Measurements from ENCODE around the gene MC1R. TPM values are rescaled to one million over a fixed set of nuclear protein-coding genes. Genes with fewer than 3 reads are reported as not detected.

The MC1R gene
- polyA plus RNA-seq, 4 donors = 3.4 to 8.3 (median 4.7) TPM

- Histone ChIP-seq H3K4me3 (ENCODE audit: low read depth in 1 of 3, low read length in 3 of 3) (no peak overlapping the region), H3K4me1 (ENCODE audit: control insufficient read depth in 3 of 3, insufficient read depth in 2 of 3, low read depth in 1 of 3, low read length in 2 of 3) (no peaks in the 10 kb centered on the region), H3K27me3 (ENCODE audit: control insufficient read depth in 3 of 3, insufficient read depth in 3 of 3, low read length in 3 of 3) (no peaks in the 10 kb centered on the region), H3K36me3 (ENCODE audit: control insufficient read depth in 3 of 3, insufficient read depth in 2 of 3, low read depth in 1 of 3, low read length in 3 of 3) (peaks cover 2 to 93% (median 32%) of the 10 kb centered on the region in 3 donors), H3K9me3 (ENCODE audit: control insufficient read depth in 2 of 2, insufficient read depth in 1 of 2, low read depth in 1 of 2, low read length in 1 of 2) (no peaks in the 10 kb centered on the region), H3K27ac (ENCODE audit: low read depth in 1 of 3, low read length in 2 of 3) (no peak overlapping the region)
- FAIRE-seq (no peak), DNase-seq (no peak)
- 95 to 98% (median 97%) methylated on average over 9 of the region's 9 CpGs for WGBS, 3 donors
Observed at GRCh38 chr16:89892635-89893034, 26.0 kb upstream of the MC1R start.

- Histone ChIP-seq H3K4me1 (ENCODE audit: control insufficient read depth in 3 of 3, insufficient read depth in 2 of 3, low read depth in 1 of 3, low read length in 2 of 3) (no peaks in the 10 kb centered on the region), H3K27me3 (ENCODE audit: control insufficient read depth in 3 of 3, insufficient read depth in 3 of 3, low read length in 3 of 3) (no peaks in the 10 kb centered on the region), H3K9me3 (ENCODE audit: control insufficient read depth in 2 of 2, insufficient read depth in 1 of 2, low read depth in 1 of 2, low read length in 1 of 2) (no peaks in the 10 kb centered on the region), H3K4me3 (ENCODE audit: low read depth in 1 of 3, low read length in 3 of 3) (no peak overlapping the region), H3K36me3 (ENCODE audit: control insufficient read depth in 3 of 3, insufficient read depth in 2 of 3, low read depth in 1 of 3, low read length in 3 of 3) (peaks cover 6 to 94% (median 30%) of the 10 kb centered on the region in 3 donors), H3K27ac (ENCODE audit: low read depth in 1 of 3, low read length in 2 of 3) (no peak overlapping the region)
- DNase-seq = no peak
- no peak for FAIRE-seq
- 95 to 96% (median 95%) methylated on average over 43 to 45 of the region's 45 CpGs for WGBS, 3 donors
Observed at GRCh38 chr16:89893642-89894548, 24.8 kb upstream of the MC1R start.

GRCh38 chr16:89895482-89896250, 23.0 kb upstream of the MC1R start:
- FAIRE-seq (no peak), DNase-seq (no peak)
- H3K4me3 ChIP-seq (ENCODE audit: low read depth in 1 of 3, low read length in 3 of 3) = no peak overlapping the region
- H3K27ac ChIP-seq (ENCODE audit: low read depth in 1 of 3, low read length in 2 of 3) = no peak overlapping the region
- H3K27me3 ChIP-seq (ENCODE audit: control insufficient read depth in 3 of 3, insufficient read depth in 3 of 3, low read length in 3 of 3) = no peaks in the 10 kb centered on the region
- H3K36me3 ChIP-seq (ENCODE audit: control insufficient read depth in 3 of 3, insufficient read depth in 2 of 3, low read depth in 1 of 3, low read length in 3 of 3) = peaks cover 12 to 97% (median 42%) of the 10 kb centered on the region in 3 donors
- H3K9me3 ChIP-seq (ENCODE audit: control insufficient read depth in 2 of 2, insufficient read depth in 1 of 2, low read depth in 1 of 2, low read length in 1 of 2) = no peaks in the 10 kb centered on the region
- H3K4me1 ChIP-seq (ENCODE audit: control insufficient read depth in 3 of 3, insufficient read depth in 2 of 3, low read depth in 1 of 3, low read length in 2 of 3) = no peaks in the 10 kb centered on the region
- WGBS, 3 donors = 92 to 95% (median 94%) methylated on average over 25 to 26 of the region's 26 CpGs

- no peak overlapping the region for H3K27ac ChIP-seq (ENCODE audit: low read depth in 1 of 3, low read length in 2 of 3)
- WGBS, 3 donors = 96 to 97% (median 96%) methylated on average over 11 of the region's 11 CpGs
- no peaks in the 10 kb centered on the region for H3K4me1 ChIP-seq (ENCODE audit: control insufficient read depth in 3 of 3, insufficient read depth in 2 of 3, low read depth in 1 of 3, low read length in 2 of 3)
- DNase-seq (no peak), FAIRE-seq (no peak)
- peaks cover 12 to 89% (median 38%) of the 10 kb centered on the region in 3 donors for H3K36me3 ChIP-seq (ENCODE audit: control insufficient read depth in 3 of 3, insufficient read depth in 2 of 3, low read depth in 1 of 3, low read length in 3 of 3)
- no peaks in the 10 kb centered on the region for H3K27me3 ChIP-seq (ENCODE audit: control insufficient read depth in 3 of 3, insufficient read depth in 3 of 3, low read length in 3 of 3)
- H3K9me3 ChIP-seq (ENCODE audit: control insufficient read depth in 2 of 2, insufficient read depth in 1 of 2, low read depth in 1 of 2, low read length in 1 of 2) = no peaks in the 10 kb centered on the region
- H3K4me3 ChIP-seq (ENCODE audit: low read depth in 1 of 3, low read length in 3 of 3) = no peak overlapping the region
Observed at GRCh38 chr16:89897204-89897603, 21.5 kb upstream of the MC1R start.

- DNase-seq = no peak
- Histone ChIP-seq H3K36me3 (ENCODE audit: control insufficient read depth in 3 of 3, insufficient read depth in 2 of 3, low read depth in 1 of 3, low read length in 3 of 3) (peaks cover 12 to 85% (median 30%) of the 10 kb centered on the region in 3 donors), H3K27me3 (ENCODE audit: control insufficient read depth in 3 of 3, insufficient read depth in 3 of 3, low read length in 3 of 3) (no peaks in the 10 kb centered on the region), H3K4me3 (ENCODE audit: low read depth in 1 of 3, low read length in 3 of 3) (no peak overlapping the region), H3K4me1 (ENCODE audit: control insufficient read depth in 3 of 3, insufficient read depth in 2 of 3, low read depth in 1 of 3, low read length in 2 of 3) (no peaks in the 10 kb centered on the region), H3K27ac (ENCODE audit: low read depth in 1 of 3, low read length in 2 of 3) (no peak overlapping the region), H3K9me3 (ENCODE audit: control insufficient read depth in 2 of 2, insufficient read depth in 1 of 2, low read depth in 1 of 2, low read length in 1 of 2) (no peaks in the 10 kb centered on the region)
- WGBS, 3 donors = 94 to 96% (median 95%) methylated on average over 36 of the region's 36 CpGs
- FAIRE-seq = no peak
Observed at GRCh38 chr16:89898201-89898967, 20.3 kb upstream of the MC1R start.

- Histone ChIP-seq H3K9me3 (ENCODE audit: control insufficient read depth in 2 of 2, insufficient read depth in 1 of 2, low read depth in 1 of 2, low read length in 1 of 2) (no peaks in the 10 kb centered on the region), H3K27me3 (ENCODE audit: control insufficient read depth in 3 of 3, insufficient read depth in 3 of 3, low read length in 3 of 3) (no peaks in the 10 kb centered on the region), H3K4me3 (ENCODE audit: low read depth in 1 of 3, low read length in 3 of 3) (no peak overlapping the region), H3K4me1 (ENCODE audit: control insufficient read depth in 3 of 3, insufficient read depth in 2 of 3, low read depth in 1 of 3, low read length in 2 of 3) (no peaks in the 10 kb centered on the region), H3K36me3 (ENCODE audit: control insufficient read depth in 3 of 3, insufficient read depth in 2 of 3, low read depth in 1 of 3, low read length in 3 of 3) (peaks cover 12 to 86% (median 36%) of the 10 kb centered on the region in 3 donors), H3K27ac (ENCODE audit: low read depth in 1 of 3, low read length in 2 of 3) (no peak overlapping the region)
- no peak for DNase-seq
- 88 to 95% (median 94%) methylated on average over 20 of the region's 20 CpGs for WGBS, 3 donors
- no peak for FAIRE-seq
Observed at GRCh38 chr16:89899879-89900481, 18.7 kb upstream of the MC1R start.

- H3K4me1 ChIP-seq (ENCODE audit: control insufficient read depth in 3 of 3, insufficient read depth in 2 of 3, low read depth in 1 of 3, low read length in 2 of 3) = no peaks in the 10 kb centered on the region
- H3K9me3 ChIP-seq (ENCODE audit: control insufficient read depth in 2 of 2, insufficient read depth in 1 of 2, low read depth in 1 of 2, low read length in 1 of 2) = no peaks in the 10 kb centered on the region
- FAIRE-seq = no peak
- H3K27ac ChIP-seq (ENCODE audit: low read depth in 1 of 3, low read length in 2 of 3) = no peak overlapping the region
- no peaks in the 10 kb centered on the region for H3K27me3 ChIP-seq (ENCODE audit: control insufficient read depth in 3 of 3, insufficient read depth in 3 of 3, low read length in 3 of 3)
- no peak for DNase-seq
- WGBS, 3 donors = 96 to 98% (median 97%) methylated on average over 17 of the region's 17 CpGs
- H3K4me3 ChIP-seq (ENCODE audit: low read depth in 1 of 3, low read length in 3 of 3) = no peak overlapping the region
- peaks cover 12 to 86% (median 35%) of the 10 kb centered on the region in 3 donors for H3K36me3 ChIP-seq (ENCODE audit: control insufficient read depth in 3 of 3, insufficient read depth in 2 of 3, low read depth in 1 of 3, low read length in 3 of 3)
Observed at GRCh38 chr16:89900885-89901284, 17.8 kb upstream of the MC1R start.

GRCh38 chr16:89902980-89903379, 15.7 kb upstream of the MC1R start:
- peaks cover 0 to 6% of the 10 kb centered on the region in 2 donors for H3K9me3 ChIP-seq (ENCODE audit: control insufficient read depth in 2 of 2, insufficient read depth in 1 of 2, low read depth in 1 of 2, low read length in 1 of 2)
- H3K4me3 ChIP-seq (ENCODE audit: low read depth in 1 of 3, low read length in 3 of 3) = no peak overlapping the region
- DNase-seq (no peak), FAIRE-seq (no peak)
- H3K27me3 ChIP-seq (ENCODE audit: control insufficient read depth in 3 of 3, insufficient read depth in 3 of 3, low read length in 3 of 3) = no peaks in the 10 kb centered on the region
- 92 to 94% (median 94%) methylated on average over 9 to 11 of the region's 11 CpGs for WGBS, 3 donors
- H3K4me1 ChIP-seq (ENCODE audit: control insufficient read depth in 3 of 3, insufficient read depth in 2 of 3, low read depth in 1 of 3, low read length in 2 of 3) = no peaks in the 10 kb centered on the region
- no peak overlapping the region for H3K27ac ChIP-seq (ENCODE audit: low read depth in 1 of 3, low read length in 2 of 3)
- peaks cover 12 to 81% (median 39%) of the 10 kb centered on the region in 3 donors for H3K36me3 ChIP-seq (ENCODE audit: control insufficient read depth in 3 of 3, insufficient read depth in 2 of 3, low read depth in 1 of 3, low read length in 3 of 3)

Data from small intestine (tissue), 7 donors.